Upper lobe of left lung (tissue), 4 donors: Measurements from ENCODE around the gene ANO1.

Experiments used
- CTCF ChIP-seq, 6 experiments: fragments of 450-650 bp in 4 of 6; fragments of 200-600 bp in 2 of 6; sonication (generic) in 2 of 6; IDR thresholded peaks; one replicate each; pipeline ENCODE4 v1.5.1; 2016 to 2019; ENCODE audit warnings: antibody characterized with exemption in 6 of 6
- EP300 ChIP-seq, 4 donors: sonication (generic); formaldehyde crosslinking; IDR thresholded peaks; one replicate each; pipeline ENCODE4 v1.5.1; 2017; ENCODE audit warnings: antibody characterized with exemption in 4 of 4, control low read depth in 2 of 4
- POLR2A ChIP-seq, 4 donors: fragments of 450-650 bp; IDR thresholded peaks; one replicate each; pipeline ENCODE4 v1.5.1; 2016 to 2017; ENCODE audit warnings: antibody characterized with exemption in 4 of 4, mild to moderate bottlenecking in 2 of 4
- POLR2AphosphoS5 ChIP-seq, 2 donors: sonication (generic); formaldehyde crosslinking; IDR thresholded peaks; one replicate each; pipeline ENCODE4 v1.5.1; 2017; ENCODE audit warnings: antibody characterized with exemption in 2 of 2

- TF ChIP-seq CTCF (IDR thresholded peaks at IDR 0.05) = no peak
- TF ChIP-seq EP300 (IDR thresholded peaks at IDR 0.05) = no peak
- no peak for TF ChIP-seq POLR2A (IDR thresholded peaks at IDR 0.05)
- no peak for TF ChIP-seq POLR2AphosphoS5 (IDR thresholded peaks at IDR 0.05)
Measured at GRCh38 chr11:70212227-70212811, 134.2 kb downstream of the ANO1 start.
